Lower leg skin (tissue), 3 donors: ENCODE data around the gene ABHD8.

ENCODE experiments used
- CTCF ChIP-seq, 3 donors: fragments of 450-650 bp; IDR thresholded peaks; one replicate each; pipeline ENCODE4 v1.5.1; 2016; ENCODE audit warnings: antibody characterized with exemption in 3 of 3, mild to moderate bottlenecking in 3 of 3, moderate library complexity in 2 of 3
- POLR2A ChIP-seq, 2 donors: fragments of 450-650 bp; IDR thresholded peaks; one replicate each; pipeline ENCODE4 v1.6.1; 2016 to 2017; ENCODE audit warnings: antibody characterized with exemption in 2 of 2, mild to moderate bottlenecking in 1 of 2, moderate library complexity in 1 of 2

DNA sequence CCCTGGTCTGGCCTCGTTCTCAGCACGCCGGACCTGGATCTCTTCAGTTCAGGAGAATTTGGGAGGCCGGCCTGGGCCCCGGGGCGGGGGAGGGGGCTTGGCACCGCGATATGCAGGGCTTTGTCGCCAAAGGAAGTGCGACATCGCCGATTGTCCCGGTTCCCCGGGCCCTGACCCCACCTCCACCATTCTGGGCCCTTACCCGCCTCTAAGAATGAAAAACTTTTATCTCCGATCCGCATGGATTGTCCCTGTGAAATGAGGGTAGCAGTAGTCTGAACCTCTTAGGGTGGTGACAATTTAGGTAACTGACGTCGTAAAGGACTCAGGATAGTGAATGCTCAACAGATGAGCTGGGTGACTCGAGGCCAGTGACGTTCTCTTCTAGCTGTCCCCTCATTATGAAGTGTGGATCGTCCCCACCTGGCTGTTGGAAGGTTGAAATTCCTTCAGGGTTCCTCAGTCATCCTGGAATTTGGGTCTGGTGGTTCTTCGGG lies 6.8 kb upstream of the ABHD8 start:
- TF ChIP-seq CTCF (IDR thresholded peaks at IDR 0.05): no peak
- no peak for TF ChIP-seq POLR2A (IDR thresholded peaks at IDR 0.05)
